ENCODE data around the gene GLO1.

Gene GLO1

DNA sequence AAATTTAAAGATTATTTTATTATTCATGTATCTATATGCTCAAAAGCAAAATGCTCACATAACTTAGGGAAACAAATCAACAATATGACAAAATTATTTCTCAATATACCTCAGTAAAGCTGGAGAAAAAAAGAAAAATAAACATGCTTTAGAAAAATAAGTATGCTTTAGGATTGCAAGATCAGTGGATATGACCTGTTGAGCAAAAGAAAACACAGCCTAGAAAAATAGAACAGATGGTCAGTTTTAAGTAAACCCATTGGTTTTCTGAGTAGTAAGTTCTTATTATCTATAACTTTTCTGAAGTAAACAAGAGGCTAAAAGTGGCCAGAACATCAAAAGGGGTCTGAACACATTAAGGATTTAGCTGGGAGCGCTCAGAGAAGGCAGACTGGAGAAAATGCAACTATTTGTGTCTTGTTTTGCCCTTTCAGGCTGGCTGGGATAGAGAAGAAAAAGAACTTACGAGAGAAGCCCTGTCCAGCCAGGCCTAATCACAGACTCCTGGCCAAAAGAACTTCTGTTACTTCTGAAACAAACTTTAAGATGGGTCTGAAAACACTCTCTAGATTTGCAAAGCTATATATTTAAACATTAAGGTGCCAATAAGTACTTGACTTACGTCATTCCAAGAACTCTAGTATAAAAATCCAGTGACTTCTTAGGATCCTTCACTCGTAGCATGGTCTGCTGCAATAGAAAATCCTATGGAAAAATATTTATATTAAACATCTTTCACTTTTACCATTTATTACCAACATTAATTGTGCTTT lies 16.5 kb downstream of the GLO1 start:
- Histone ChIP-seq H3K27me3 (ENCODE audit: insufficient read depth, poor library complexity, severe bottlenecking) (no peaks in the 10 kb centered on the region), H3K4me3 (replicated peaks; ENCODE audit: insufficient read depth, low read length) (no peak overlapping the region), H3K27ac (replicated peaks) (no peak overlapping the region)
- no peak for DNase-seq (ENCODE audit: low read depth in 1 of 2, low spot score in 1 of 2)
- TF ChIP-seq, protein P1, sequence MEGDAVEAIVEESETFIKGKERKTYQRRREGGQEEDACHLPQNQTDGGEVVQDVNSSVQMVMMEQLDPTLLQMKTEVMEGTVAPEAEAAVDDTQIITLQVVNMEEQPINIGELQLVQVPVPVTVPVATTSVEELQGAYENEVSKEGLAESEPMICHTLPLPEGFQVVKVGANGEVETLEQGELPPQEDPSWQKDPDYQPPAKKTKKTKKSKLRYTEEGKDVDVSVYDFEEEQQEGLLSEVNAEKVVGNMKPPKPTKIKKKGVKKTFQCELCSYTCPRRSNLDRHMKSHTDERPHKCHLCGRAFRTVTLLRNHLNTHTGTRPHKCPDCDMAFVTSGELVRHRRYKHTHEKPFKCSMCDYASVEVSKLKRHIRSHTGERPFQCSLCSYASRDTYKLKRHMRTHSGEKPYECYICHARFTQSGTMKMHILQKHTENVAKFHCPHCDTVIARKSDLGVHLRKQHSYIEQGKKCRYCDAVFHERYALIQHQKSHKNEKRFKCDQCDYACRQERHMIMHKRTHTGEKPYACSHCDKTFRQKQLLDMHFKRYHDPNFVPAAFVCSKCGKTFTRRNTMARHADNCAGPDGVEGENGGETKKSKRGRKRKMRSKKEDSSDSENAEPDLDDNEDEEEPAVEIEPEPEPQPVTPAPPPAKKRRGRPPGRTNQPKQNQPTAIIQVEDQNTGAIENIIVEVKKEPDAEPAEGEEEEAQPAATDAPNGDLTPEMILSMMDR (IDR thresholded peaks at IDR 0.05; ENCODE audit: insufficient read depth, low read length), result no peak
- TF ChIP-seq POLR2AphosphoS5 (IDR thresholded peaks at IDR 0.05; ENCODE audit: low read depth) (no peak), GABPA (IDR thresholded peaks at IDR 0.05; ENCODE audit: low read depth) (no peak), SPI1 (IDR thresholded peaks at IDR 0.05; ENCODE audit: borderline replicate concordance, low read depth) (no peak)
- TF ChIP-seq, protein P2, sequence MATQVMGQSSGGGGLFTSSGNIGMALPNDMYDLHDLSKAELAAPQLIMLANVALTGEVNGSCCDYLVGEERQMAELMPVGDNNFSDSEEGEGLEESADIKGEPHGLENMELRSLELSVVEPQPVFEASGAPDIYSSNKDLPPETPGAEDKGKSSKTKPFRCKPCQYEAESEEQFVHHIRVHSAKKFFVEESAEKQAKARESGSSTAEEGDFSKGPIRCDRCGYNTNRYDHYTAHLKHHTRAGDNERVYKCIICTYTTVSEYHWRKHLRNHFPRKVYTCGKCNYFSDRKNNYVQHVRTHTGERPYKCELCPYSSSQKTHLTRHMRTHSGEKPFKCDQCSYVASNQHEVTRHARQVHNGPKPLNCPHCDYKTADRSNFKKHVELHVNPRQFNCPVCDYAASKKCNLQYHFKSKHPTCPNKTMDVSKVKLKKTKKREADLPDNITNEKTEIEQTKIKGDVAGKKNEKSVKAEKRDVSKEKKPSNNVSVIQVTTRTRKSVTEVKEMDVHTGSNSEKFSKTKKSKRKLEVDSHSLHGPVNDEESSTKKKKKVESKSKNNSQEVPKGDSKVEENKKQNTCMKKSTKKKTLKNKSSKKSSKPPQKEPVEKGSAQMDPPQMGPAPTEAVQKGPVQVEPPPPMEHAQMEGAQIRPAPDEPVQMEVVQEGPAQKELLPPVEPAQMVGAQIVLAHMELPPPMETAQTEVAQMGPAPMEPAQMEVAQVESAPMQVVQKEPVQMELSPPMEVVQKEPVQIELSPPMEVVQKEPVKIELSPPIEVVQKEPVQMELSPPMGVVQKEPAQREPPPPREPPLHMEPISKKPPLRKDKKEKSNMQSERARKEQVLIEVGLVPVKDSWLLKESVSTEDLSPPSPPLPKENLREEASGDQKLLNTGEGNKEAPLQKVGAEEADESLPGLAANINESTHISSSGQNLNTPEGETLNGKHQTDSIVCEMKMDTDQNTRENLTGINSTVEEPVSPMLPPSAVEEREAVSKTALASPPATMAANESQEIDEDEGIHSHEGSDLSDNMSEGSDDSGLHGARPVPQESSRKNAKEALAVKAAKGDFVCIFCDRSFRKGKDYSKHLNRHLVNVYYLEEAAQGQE (IDR thresholded peaks at IDR 0.05; ENCODE audit: insufficient replicate concordance, low read depth), result no peak

DNA sequence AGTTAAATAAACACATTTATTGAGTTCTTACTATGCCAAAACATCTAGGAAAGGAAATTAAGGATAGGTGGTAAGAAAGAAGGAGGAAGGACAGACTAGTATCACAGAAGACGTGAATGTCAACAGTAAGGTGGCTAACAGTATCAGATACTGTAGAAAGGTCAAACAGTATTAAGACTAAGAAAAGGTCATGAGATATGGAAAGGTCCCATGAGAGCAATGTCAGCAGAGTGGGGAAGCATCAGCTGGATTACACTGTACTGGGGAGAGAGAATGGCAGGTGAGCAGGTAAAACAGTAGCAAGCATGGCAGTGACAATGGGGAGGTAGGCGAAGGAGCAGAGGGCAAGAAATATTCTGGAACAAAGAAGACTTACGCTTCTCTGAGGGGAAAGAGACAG lies 18.0 kb downstream of the GLO1 start:
- no peaks in the 10 kb centered on the region for H3K27me3 ChIP-seq (ENCODE audit: insufficient read depth, poor library complexity, severe bottlenecking)
- no peak overlapping the region for H3K4me3 ChIP-seq (replicated peaks; ENCODE audit: insufficient read depth, low read length)
- TF ChIP-seq POLR2AphosphoS5 (IDR thresholded peaks at IDR 0.05; ENCODE audit: low read depth) (no peak), SPI1 (IDR thresholded peaks at IDR 0.05; ENCODE audit: borderline replicate concordance, low read depth) (no peak), GABPA (IDR thresholded peaks at IDR 0.05; ENCODE audit: low read depth) (no peak)
- TF ChIP-seq, protein P2 (IDR thresholded peaks at IDR 0.05; ENCODE audit: insufficient replicate concordance, low read depth), result no peak
- TF ChIP-seq, protein P1 (IDR thresholded peaks at IDR 0.05; ENCODE audit: insufficient read depth, low read length), result no peak
- no peak for DNase-seq (ENCODE audit: low read depth in 1 of 2, low spot score in 1 of 2)
- H3K27ac ChIP-seq (replicated peaks), result no peak overlapping the region

DNA sequence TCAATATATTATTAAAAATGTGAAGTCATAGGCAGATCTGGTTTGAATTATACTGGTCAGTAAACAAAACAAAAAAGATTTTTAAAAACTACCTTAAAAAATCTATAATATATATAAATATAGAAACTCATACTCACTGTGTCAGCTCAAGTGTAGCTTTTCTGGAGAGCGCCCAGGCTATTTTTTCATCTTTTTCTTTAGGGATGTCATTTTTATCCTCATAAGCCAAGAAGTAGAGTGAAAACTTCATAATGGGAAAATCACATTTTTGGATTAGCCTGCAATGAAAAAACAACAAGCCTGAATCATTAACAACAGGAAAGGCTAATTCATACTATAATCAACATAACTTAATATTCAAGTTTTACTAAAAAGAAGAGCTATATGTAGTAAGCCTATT lies 18.7 kb downstream of the GLO1 start:
- TF ChIP-seq, protein P2 (IDR thresholded peaks at IDR 0.05; ENCODE audit: insufficient replicate concordance, low read depth), result no peak
- TF ChIP-seq, protein P1 (IDR thresholded peaks at IDR 0.05; ENCODE audit: insufficient read depth, low read length), result no peak
- TF ChIP-seq GABPA (IDR thresholded peaks at IDR 0.05; ENCODE audit: low read depth) (no peak), SPI1 (IDR thresholded peaks at IDR 0.05; ENCODE audit: borderline replicate concordance, low read depth) (no peak), POLR2AphosphoS5 (IDR thresholded peaks at IDR 0.05; ENCODE audit: low read depth) (no peak)
- Histone ChIP-seq H3K4me3 (replicated peaks; ENCODE audit: insufficient read depth, low read length) (no peak overlapping the region), H3K27me3 (ENCODE audit: insufficient read depth, poor library complexity, severe bottlenecking) (no peaks in the 10 kb centered on the region), H3K27ac (replicated peaks) (no peak overlapping the region)
- no peak for DNase-seq (ENCODE audit: low read depth in 1 of 2, low spot score in 1 of 2)
